Measurements from ENCODE around the gene SLC6A20. TPM values are rescaled to one million over a fixed set of nuclear protein-coding genes. Genes with fewer than 3 reads are reported as not detected.
"Not testable (repeated sequence)": the region's sequence is repeated elsewhere in the genome, so short reads cannot be mapped to it uniquely, and the experiment has no call there.

The SLC6A20 gene
- total and polyA plus RNA-seq, 2 of the 13 experiments (the other 11 are each of a cell fraction or from before 2014, with no cell fraction given): not detected

DNA sequence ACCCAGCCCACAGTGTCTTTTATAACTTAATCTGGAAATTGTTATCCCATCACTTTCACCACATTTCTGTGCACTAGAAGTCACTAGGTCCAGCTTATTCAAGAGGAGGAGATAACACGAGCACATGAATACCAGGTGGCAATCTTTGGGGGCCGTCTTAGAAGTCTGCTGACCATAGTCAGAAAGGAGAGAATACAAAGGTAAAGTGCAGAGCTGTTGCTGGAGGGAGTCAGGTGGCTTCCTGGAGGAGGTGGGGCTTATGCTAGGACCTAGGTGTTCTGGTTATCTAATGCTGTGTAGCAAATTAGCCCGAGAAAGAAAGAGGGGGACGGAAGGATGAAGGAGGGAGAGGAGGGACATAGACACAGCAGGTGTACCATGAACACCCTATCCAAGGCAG is 46.5 kb downstream of the SLC6A20 start:
- no peaks in the 10 kb centered on the region for H3K9me3 ChIP-seq (ENCODE audit: low read length)
- H3K4me3 ChIP-seq (replicated peaks in 1 of 3; ENCODE audit: insufficient read depth in 1 of 3, low read depth in 2 of 3, low read length in 3 of 3): no peak overlapping the region
- intact Hi-C loops (cut with micrococcal nuclease; ENCODE audit: unreplicated experiment) (no loop called here), in situ Hi-C loops (cut with HindIII; ENCODE audit: extremely low pct_ligation_motif_present, low pct_unique_long_range_greater_than_20kb) (no loop called here)
- no peaks in the 10 kb centered on the region for H3K79me2 ChIP-seq (ENCODE audit: insufficient read depth, low read length)
- no peak overlapping the region for H3K27ac ChIP-seq (ENCODE audit: extremely low read length, insufficient read depth, low read length)
- no peak for FAIRE-seq
- no peak for TF ChIP-seq ZNF354B (CRISPR knock-in tag; IDR thresholded peaks at IDR 0.05)
- TF ChIP-seq SMARCC2 (IDR thresholded peaks at IDR 0.05): no peak
- no peak for TF ChIP-seq ZNF136 (CRISPR knock-in tag; IDR thresholded peaks at IDR 0.05; ENCODE audit: low read depth)
- no TSS peak for BruUV-seq (replicated peaks)
- WGBS (ENCODE audit: low lambda C conversion rate): 60% methylated on average over 4 of the region's 4 CpGs
- no peak overlapping the region for H3K9ac ChIP-seq (ENCODE audit: insufficient read depth, low read depth, low read length)
- H3K36me3 ChIP-seq (replicated peaks in 1 of 2; ENCODE audit: control insufficient read depth in 1 of 2, insufficient read depth in 2 of 2, low read length in 2 of 2): peaks cover 1 to 5% of the 10 kb centered on the region in 2 experiments; a peak in 4 of 5 replicates
- no peak for ATAC-seq
- POLR2A ChIA-PET: no interaction called here
- no peak for DNase-seq (ENCODE audit: low spot score)
- no peaks in the 10 kb centered on the region for H3K27me3 ChIP-seq (ENCODE audit: control insufficient read depth in 1 of 2, insufficient read depth in 2 of 2, low read length in 2 of 2)
- CTCF ChIA-PET (ENCODE audit: low intra/inter-chr PET ratio, low total read pairs): no interaction called here
- H3K4me1 ChIP-seq (ENCODE audit: insufficient read depth, low read length): peaks cover 10% of the 10 kb centered on the region; the same call in 1 of the 2 replicates
- no peaks in the 10 kb centered on the region for H4K20me1 ChIP-seq (ENCODE audit: insufficient read depth, low read length)
- no peak overlapping the region for H2AFZ ChIP-seq (ENCODE audit: low read length)
- H3K4me2 ChIP-seq (ENCODE audit: low read depth, low read length): no peak overlapping the region

DNA sequence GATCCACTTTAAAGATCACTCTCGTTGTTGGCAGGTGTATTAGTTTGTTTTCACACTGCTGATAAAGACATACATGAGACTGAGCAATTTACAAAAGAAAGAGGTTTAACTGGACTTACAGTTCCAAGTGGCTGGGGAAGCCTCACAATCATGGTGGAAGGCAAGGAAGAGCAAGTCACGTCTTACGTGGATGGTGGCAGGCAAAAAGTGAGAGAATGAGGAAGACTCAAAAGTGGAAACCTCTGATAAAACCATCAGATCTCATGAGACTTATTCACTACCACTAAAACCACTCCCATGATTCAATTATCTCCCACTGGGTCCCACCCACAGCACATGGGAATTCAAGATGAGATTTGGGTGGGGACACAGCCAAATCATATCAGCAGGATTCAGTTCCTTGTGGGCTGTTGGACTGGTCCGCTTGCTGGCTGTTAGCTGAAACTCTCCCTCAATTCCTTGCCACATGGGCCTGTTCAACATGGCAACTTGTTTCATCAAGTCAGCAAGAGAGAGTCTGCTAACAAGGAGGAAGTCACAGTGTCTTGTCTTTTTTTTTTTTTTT is 47.2 kb downstream of the SLC6A20 start:
- ATAC-seq; H3K4me2 ChIP-seq (ENCODE audit: low read depth, low read length); H3K79me2 ChIP-seq (ENCODE audit: insufficient read depth, low read length); POLR2A ChIA-PET; H2AFZ ChIP-seq (ENCODE audit: low read length); in situ Hi-C loops (cut with HindIII; ENCODE audit: extremely low pct_ligation_motif_present, low pct_unique_long_range_greater_than_20kb); CTCF ChIA-PET (ENCODE audit: low intra/inter-chr PET ratio, low total read pairs); H4K20me1 ChIP-seq (ENCODE audit: insufficient read depth, low read length); H3K4me3 ChIP-seq (replicated peaks in 1 of 3; ENCODE audit: insufficient read depth in 1 of 3, low read depth in 2 of 3, low read length in 3 of 3); intact Hi-C loops (cut with micrococcal nuclease; ENCODE audit: unreplicated experiment); DNase-seq (ENCODE audit: low spot score); FAIRE-seq; H3K9ac ChIP-seq (ENCODE audit: insufficient read depth, low read depth, low read length); BruUV-seq (replicated peaks); H3K27ac ChIP-seq (ENCODE audit: extremely low read length, insufficient read depth, low read length); H3K9me3 ChIP-seq (ENCODE audit: low read length); H3K27me3 ChIP-seq (ENCODE audit: control insufficient read depth in 1 of 2, insufficient read depth in 2 of 2, low read length in 2 of 2): not testable (repeated sequence)
- 94% methylated on average over 4 of the region's 4 CpGs for WGBS (ENCODE audit: low lambda C conversion rate)
- H3K36me3 ChIP-seq (replicated peaks in 1 of 2; ENCODE audit: control insufficient read depth in 1 of 2, insufficient read depth in 2 of 2, low read length in 2 of 2): peaks cover 3 to 10% of the 10 kb centered on the region in 2 experiments; a peak in 4 of 5 replicates
- H3K4me1 ChIP-seq (ENCODE audit: insufficient read depth, low read length): peaks cover 10% of the 10 kb centered on the region; the same call in 1 of the 2 replicates
